NCI-H526 treated with DMSO at 0.1 percent for 48 hours (cell line): ENCODE results near the gene YWHAB.

Experiments
- DNase-seq: peaks from one replicate; lab custom pipeline; 2025; lab: John Stamatoyannopoulos, UW

Gene YWHAB

DNA sequence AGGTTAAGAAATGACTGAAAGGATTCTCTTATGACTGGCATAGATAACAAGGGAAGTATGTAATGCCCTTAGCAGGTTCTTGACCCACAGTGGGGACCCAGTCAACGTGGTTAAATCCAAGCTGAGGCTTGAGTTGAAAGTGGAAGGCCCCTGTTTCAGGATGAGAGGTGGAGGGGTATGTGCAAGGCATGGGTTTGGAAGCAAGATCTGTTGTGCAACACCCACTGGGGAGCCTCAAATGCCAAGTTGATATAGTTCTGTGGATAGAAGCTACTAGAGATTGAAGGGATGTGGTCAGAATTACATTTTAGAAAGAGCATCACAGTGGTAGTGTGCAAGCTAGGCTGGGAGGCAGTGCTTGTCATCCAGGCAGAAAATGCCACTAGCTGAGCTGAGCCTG is 29.4 kb downstream of the YWHAB start:
- DNase-seq = no peak

DNA sequence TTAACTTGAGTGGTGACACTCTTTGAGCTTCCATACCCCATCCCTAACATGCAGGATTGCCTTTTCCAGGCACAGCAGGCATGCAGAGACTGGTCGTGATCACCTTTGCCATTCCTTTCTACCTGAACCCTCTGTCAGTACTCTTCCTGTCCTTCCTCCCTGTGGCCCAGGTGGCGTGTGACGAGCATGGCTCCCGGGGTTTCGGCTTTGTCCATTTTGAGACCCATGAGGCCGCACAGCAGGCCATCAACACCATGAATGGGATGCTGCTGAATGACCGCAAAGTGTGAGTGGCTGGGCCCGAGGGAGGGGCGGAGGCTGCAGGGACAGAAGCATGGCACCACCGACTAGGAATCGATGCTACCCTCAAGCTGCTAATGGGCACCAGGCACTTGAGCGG is 31.1 kb downstream of the YWHAB start:
- DNase-seq = no peak

DNA sequence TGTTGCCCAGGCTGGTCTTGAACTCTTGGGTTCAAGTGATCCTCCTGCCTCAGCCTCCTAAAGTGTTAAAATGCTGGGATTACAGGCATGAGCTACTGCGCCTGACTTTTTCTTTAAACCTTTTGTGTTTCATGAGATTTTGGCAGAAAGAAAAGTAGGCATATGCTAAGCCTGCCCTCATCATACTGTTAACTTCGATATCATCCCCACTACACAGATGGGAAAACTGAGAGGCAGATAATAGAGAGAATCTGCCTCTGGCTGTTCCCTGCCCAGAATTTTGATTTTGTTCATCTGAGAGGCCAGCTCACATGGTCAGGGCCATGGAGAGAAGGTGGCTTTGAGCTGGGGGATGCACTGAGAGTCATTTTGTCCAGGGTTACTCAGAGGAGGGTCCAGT is 31.9 kb downstream of the YWHAB start:
- DNase-seq = no peak

DNA sequence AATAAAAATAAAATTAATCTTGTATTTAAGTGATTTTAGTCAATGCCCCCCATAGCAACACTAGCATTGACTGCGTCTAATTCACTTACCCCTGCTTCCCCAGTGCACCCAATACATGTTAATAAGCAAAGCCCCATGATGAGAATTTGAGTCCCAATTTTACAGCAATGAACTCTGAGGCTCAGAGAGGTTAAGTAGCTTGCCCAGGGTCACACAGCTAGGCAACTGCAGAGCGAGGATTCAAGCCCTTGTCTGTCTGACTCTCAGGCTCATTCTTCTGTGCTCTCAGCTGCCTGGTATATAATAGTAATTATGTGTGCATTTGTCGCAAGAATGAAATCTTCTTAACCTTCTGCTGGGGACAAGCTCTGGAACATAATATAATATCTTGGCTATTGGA is 32.8 kb downstream of the YWHAB start:
- no peak for DNase-seq

DNA sequence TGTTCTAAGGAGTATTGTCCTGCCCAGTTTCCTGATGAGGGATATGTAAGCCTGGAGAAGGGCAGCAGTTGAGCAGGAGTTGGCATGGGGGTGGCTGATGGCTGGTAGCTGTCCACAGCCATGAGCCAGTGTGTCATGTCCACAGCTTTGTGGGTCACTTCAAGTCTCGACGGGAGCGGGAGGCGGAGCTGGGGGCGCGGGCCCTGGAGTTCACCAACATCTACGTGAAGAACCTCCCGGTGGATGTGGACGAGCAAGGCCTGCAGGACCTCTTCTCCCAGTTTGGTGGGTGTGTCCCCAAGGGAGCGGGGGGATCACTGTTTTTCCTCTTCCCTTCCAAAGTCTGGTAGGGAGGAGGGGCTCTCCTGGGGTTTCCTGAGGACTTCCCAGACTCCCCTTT is 33.3 kb downstream of the YWHAB start:
- DNase-seq = no peak

DNA sequence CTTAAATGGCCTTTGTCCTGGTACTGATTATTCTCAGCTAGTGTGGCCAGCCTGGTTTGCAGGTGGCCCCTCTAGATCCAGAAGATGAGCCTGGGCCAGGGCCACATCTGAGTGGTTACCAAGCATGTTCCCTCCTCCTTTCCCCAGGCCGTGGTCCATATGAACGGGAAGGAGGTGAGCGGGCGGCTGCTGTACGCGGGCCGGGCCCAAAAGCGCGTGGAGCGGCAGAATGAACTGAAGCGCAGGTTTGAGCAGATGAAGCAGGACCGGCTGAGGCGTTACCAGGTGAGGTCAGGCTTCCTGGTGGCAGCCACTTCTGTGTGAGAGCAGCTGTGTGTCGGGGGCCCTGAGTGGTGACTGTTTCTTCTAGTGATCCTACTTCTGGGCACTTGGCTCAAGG is 35.9 kb downstream of the YWHAB start:
- no peak for DNase-seq

DNA sequence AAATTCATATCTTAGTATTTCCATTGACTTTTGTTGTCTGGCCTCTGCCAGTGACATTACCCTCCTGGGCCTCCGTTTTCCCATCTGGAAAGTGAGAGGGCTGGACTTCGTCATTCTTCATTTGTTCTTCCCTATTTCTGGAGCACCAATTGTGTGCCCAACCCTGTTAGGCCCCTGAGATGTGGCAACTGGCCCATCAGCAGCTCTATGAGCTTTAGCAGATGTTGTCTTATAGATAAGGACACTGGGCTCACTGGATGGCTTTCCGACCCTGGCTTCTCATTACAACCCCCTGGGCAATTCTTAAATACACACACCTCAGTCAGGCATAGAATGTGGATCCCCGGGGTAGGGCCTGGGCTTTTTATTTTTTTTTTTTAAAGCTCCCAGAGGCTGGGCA is 39.0 kb downstream of the YWHAB start:
- no peak for DNase-seq

DNA sequence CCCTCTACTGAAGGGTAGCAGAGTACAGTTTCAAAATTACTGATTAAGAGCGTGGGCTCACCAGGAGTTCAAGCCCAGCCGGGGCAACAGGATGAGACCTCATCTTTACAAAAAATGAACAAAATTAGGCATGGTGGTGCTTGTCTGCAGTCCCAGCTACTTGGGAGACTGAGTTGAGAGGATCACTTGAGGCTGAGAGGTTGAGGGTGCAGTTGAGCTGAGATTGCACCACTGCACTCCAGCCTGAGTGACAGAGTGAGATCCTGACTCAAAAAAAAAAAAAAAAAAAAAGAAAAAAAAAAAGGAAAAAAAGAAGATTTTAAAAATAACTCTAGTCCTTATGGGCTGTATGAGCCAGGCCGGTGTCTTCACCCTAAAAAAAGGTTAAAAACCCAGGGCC is 43.1 kb downstream of the YWHAB start:
- no peak for DNase-seq

DNA sequence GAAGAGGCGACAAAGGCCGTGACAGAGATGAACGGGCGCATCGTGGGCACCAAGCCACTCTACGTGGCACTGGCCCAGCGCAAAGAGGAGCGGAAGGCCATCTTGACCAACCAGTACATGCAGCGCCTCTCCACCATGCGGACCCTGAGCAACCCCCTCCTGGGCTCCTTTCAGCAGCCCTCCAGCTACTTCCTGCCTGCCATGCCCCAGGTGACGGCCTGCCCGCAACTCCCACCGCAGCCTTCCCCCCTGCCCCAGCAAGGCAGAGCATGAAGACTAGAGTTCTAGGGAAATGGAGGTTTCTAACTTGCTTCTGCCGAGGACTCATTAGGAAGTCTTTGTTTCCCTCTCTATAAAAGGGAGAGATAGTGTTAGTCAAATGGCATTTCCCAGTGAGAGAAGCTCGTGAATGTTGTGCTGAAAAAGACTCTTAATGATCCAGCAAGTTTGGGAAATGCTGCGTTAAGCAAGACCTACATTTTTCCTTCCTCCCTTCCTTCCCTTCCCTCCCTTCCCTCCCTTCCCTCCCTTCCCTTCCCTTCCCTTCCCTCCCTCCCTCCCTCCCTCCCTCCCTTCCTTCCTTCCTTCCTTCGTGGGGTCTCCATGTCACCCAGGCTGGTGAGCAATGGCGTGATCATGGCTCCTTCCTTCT is 45.1 kb downstream of the YWHAB start:
- no peak for DNase-seq

DNA sequence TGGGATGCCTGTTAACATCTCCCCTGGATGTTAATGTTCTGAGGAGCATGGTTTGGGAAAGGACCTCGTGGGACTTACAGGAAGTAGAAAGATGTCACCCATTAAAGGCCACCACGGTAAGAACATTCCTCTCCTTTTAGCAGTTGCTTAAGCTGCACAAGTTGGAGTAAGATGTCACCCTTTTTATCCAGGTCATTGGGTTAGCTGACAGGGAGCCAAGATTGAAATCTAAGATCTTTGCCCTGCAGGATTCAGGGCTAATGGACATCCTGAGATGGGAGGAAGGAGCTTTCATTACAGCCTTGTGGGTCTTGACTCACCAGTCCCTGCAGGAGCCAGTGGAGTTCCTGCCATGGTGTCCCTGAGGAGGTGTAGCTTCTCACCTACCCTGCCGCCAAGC is 46.4 kb downstream of the YWHAB start:
- DNase-seq = no peak

DNA sequence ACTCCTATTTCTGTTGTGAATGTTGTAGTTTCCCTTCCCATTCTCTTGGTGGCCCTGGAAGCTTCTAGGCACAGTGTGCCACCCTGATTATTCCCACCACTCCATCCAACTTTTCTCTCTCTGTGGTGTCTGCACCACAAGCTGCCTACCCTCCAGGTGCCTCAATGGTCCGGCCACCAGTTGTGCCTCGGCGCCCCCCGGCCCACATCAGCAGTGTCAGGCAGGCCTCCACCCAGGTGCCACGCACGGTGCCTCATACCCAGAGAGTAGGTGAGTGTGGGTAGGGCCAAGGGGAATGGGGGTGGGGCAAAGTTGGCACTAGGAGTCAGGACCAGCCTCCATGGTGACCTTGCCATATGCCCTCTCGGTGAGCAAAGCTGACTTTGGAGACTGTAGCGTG is 47.4 kb downstream of the YWHAB start:
- no peak for DNase-seq

DNA sequence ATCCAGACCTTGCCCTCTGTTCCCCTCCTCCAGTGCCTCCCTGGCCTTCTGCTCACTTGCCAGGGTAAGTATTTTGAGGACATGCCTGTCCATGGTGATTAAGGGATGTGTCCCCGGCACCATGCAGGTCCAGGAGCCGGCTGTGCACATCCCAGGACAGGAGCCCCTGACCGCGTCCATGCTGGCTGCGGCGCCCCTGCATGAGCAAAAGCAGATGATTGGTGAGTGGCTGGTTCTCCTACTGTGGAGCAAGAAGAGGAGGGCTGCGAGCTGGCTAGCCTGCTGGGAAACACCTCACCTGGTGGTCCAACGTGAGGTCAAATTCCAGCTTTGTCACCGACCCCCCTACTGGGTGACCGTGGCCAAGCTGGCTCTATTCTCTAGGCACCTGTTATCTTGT is 51.0 kb downstream of the YWHAB start:
- DNase-seq = no peak

DNA sequence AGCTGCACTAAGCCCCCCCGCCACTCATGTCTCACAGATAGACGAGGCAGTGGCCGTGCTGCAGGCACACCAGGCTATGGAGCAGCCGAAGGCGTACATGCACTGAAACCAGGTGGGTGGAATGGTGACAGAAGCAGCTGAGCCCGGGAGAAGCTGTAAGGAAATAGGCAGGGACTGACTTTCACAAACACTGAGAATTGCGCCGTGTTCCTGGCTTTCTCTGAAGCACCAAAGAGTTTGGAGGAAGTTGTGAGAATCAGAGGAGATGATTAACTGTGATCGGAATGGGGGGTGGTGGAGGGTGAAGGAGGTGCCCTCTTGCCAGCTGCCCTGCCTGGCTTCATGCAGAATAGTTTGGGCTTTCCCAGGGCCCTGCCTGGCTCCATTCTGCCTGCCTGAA is 53.1 kb downstream of the YWHAB start:
- DNase-seq = no peak

DNA sequence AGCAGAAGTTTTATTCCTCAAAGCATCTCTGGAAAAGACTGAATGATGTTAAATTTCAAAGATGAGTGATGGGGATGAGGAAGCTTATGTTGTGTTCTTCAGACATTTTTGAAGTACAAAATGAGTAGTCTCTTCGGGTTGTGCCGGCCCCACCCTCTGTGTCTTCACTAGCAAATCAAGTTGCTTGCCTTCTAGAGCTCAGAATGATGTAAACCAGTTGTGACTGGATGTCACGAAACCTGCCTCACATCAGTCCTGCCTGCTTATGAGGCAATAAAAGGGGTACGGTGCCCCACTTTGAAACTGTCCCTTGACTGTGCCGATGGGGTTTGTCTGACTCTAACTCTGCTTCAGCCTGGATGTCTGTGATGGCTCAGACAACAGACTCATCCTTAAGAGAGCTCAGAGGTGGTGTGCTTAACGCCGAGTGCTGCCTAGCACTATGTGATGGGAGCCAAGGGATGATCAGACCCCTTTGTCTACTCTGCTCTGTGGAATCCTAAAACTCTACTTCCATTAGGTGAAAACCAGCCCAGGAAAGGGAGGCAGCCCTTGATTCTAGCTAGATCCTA is 55.7 kb downstream of the YWHAB start:
- DNase-seq = no peak

DNA sequence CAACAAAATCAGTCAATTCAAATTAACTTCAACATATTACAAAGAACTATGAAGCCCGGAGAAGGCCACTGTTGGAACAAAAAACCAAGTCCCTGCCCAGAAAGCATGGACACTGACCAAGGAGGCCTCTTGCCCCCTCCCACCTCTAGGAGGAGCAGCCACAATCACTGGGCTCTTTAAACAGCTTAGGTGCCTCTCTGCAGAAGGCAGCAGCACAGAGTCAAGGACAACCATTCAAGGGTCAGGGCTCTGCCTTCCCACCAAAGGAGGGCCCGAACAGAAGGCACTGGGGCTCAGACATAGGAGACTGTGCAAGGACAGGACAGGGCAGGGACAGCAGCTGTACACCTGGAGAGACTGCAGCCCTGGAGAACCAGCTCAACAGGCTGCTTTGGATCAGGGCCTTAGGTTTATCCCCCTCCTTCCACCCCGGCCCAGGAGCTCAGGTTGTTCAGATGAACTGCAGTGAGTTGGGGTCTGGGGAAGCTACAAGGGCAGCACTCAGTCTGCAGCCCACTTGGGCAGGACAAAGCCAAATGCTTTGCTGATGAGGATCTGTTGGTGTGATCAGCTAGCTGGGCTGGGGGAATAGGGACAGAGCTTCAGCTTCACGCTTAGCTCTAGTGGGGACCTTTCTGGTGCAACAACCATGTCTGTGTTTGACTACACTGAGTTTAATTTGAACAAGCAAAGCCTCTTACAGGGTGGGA is 56.9 kb downstream of the YWHAB start:
- DNase-seq = no peak

DNA sequence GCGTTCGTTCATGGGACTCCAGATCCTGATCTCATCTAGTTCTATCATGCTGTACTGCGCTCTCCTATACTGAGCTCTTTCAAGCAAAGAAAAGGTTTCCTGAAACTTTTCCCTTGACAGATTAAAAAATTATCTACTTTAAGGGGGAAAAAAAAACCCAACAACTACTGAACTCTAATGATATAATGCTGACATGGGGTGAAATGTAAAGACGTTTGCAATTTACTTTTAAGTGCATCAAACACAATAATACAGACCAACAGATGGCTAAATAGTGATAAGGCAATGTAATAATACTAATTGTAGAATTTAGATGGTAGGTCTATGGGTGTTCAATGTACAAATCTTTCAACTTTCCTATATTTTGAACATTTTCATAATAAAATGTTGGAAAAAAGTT is 58.3 kb downstream of the YWHAB start:
- no peak for DNase-seq

DNA sequence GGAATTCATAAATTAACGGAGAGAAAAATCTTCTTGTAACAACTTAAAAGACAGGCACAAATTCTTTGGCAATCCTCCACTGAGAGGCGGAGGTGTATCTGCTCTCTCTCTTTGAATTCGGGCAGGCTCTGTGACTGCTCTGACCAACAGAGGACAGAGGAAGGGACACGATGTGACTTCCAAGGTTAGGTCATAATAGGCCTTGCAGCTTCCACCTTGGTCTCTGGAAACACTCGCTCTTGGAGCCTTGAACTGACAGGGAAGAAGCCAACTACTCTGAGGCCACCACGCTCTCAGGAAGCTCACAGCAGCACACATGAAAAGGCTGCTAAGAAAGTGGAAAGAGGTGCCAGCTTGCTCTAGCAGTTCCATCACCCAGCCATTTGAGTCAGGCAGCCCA is 59.8 kb downstream of the YWHAB start:
- DNase-seq = no peak

DNA sequence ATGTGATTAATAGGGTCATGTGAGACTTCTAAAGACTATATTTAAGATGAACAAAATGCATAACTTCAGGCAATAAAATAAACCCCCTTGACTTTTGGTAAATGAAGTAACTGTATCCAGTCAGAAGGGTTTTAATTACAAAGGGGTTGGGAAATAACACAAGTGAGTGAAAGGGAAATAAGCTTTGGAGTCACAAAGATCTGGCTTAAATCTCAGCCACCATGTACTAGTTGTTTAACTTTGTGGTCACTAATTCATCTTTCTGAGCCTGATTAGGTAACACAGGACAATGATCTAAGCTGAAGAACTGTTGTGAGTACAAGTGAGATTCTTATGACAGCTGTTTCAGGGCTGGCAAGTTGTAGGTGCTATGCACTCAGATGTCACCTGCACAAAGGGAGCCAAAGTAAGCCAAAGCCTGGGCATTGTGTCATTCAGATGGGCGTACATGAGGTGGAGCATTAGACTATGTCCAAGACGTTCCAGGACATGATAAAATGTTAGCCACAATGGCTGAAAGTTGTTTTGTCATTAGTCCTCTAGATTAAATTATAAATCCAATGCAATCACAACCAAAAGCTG is 60.9 kb downstream of the YWHAB start:
- no peak for DNase-seq

DNA sequence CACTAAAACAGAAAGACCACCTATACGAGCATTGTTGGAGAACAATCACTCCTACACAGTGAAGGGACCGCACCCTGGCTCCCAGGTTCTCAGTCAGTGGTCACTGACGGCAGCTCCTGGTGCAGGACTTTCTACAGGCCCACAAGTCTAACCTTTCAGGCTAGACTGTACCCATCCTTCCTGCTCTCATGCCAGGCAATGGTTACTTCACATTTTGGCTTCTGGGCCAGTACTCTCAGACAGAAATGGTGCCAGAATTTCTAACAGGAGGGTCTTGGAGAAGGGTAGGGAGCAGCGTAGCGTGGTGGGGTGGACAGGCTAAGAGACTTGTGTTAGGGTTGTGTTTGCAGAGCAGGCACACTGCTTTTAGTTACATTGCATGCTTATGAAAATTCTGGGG is 62.6 kb downstream of the YWHAB start:
- no peak for DNase-seq

DNA sequence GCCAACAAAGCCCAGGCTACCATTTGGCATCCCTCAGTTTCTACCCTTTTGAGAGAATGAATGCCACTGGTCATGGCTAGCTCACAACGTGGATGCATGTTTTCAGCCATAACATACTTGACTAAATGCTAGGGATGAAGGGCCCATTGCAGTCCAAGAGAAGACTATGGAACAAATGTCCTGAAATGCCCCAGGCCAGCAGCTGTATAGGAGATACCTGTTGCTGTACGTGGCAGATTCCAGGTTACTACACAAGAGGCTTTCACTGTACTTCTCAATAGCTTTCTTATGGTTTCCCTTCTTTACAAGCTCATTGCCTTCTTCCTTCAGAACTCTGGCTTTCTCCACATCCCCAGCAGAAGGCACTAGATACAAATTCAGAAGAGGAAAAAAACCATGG is 63.0 kb downstream of the YWHAB start:
- no peak for DNase-seq

DNA sequence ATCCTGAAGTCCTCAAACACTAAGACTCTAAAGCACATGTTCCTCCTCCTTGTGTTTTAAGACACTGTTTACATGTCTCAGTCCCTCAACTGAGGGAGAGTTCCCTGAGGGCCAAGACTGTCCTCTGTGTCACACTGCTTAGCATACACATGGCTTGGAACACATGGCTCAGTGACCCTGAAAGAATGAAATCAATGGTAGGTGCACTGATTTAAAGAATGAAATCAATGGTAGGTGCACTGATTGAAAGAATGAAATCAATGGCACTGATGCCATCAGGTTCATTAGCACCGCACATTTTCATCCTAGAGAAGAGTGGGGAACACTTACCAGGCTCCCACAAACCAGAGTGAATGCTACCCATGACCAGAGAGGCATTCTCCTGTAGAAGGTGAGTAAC is 64.9 kb downstream of the YWHAB start:
- DNase-seq = no peak

DNA sequence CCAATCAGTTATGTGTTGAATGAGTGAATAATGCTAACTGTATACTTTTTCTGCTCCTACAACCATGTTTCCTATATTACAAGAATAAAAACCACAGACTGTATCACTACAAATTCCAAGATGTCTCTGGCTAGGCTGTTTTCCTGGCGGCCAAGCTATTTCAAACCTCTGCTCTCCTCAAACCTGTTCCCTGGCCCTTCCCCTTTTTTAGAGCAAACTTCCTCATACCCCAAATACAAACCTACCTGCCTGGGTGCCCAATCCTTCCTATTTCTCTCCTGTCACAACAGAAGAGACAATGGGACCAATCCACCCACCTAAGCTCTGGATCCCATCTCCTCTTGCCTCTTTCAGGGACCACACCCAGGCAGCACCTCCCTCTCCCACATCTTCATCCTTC is 67.2 kb downstream of the YWHAB start:
- no peak for DNase-seq

DNA sequence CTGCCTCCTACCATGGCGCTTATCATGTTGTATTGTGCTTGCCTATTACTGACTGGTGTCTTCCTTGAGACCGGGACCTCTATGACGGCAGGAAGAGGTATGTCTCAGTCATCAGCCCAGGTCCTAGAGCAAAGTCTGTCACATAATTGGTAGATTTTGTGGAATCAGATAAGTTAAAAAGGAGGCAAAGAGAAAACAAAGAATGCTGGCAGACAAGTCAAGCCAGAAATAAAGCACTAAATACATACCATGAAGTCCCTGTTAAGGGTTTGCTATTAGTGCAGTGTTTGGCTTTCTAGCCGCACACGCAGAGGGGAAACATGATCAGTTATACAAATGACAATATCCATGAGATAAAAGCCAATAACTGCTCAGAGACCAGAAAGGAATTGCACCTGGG is 68.7 kb downstream of the YWHAB start:
- DNase-seq = no peak

DNA sequence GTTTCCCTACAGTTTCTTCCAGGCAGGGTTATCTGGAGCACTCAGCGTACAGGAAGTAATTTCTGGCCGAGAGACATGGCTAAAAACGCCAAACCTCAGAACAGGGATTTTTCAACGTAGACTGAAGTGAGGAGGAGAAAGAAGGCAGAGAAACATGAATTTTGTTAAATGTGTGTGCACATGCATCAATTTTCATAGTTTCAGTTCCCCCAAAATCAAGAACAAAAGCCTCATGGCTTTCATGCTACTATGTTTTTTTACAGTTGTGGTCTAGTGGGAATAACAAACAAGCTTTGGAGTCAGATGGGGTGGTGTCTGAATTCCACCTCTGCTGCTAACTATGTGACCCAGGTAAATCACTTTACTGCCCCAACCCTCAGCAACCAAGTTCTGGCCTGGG is 69.8 kb downstream of the YWHAB start:
- DNase-seq = no peak
